ENCODE data around the gene SDC4.

DNA sequence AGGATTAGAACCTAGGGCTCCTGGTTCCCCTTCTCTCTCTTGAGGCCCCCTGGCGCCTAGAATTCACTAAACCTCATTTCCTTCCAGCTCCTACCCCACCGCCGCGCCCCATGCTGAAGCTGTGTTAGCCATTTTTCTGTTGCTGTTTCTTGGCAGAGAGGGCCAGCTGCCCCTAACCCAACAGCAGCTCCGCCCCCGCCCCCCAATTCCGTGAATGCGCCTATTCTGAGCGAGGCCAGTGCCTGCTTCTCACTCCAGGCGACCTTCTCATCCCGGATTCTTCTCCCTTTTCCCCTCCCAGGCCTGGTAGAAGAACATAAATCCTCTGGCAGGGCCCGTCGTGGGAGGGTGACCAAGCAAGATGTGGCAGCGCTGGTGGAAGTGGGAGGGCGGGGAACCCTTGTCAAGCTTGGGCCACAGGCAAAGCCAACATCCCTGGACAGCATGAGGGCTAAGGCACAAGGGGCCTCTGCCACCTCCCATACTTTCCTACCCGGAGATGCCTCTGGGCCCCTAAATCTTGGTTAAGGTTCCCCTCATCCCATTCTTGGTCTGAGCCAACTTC lies 41.1 kb downstream of the SDC4 start:
- TF ChIP-seq, protein P1, sequence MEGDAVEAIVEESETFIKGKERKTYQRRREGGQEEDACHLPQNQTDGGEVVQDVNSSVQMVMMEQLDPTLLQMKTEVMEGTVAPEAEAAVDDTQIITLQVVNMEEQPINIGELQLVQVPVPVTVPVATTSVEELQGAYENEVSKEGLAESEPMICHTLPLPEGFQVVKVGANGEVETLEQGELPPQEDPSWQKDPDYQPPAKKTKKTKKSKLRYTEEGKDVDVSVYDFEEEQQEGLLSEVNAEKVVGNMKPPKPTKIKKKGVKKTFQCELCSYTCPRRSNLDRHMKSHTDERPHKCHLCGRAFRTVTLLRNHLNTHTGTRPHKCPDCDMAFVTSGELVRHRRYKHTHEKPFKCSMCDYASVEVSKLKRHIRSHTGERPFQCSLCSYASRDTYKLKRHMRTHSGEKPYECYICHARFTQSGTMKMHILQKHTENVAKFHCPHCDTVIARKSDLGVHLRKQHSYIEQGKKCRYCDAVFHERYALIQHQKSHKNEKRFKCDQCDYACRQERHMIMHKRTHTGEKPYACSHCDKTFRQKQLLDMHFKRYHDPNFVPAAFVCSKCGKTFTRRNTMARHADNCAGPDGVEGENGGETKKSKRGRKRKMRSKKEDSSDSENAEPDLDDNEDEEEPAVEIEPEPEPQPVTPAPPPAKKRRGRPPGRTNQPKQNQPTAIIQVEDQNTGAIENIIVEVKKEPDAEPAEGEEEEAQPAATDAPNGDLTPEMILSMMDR (conservative IDR thresholded peaks at IDR 0.05; ENCODE audit: low read depth in 2 of 2): no peak
- TF ChIP-seq CREB1 (CRISPR knock-in tag; IDR thresholded peaks at IDR 0.05; ENCODE audit: low read depth) (no peak), POLR2AphosphoS5 (IDR thresholded peaks at IDR 0.05; ENCODE audit: low read depth) (no peak), STAT1 (IDR thresholded peaks at IDR 0.05; ENCODE audit: unreplicated experiment) (no peak)
- TF ChIP-seq, protein P2, sequence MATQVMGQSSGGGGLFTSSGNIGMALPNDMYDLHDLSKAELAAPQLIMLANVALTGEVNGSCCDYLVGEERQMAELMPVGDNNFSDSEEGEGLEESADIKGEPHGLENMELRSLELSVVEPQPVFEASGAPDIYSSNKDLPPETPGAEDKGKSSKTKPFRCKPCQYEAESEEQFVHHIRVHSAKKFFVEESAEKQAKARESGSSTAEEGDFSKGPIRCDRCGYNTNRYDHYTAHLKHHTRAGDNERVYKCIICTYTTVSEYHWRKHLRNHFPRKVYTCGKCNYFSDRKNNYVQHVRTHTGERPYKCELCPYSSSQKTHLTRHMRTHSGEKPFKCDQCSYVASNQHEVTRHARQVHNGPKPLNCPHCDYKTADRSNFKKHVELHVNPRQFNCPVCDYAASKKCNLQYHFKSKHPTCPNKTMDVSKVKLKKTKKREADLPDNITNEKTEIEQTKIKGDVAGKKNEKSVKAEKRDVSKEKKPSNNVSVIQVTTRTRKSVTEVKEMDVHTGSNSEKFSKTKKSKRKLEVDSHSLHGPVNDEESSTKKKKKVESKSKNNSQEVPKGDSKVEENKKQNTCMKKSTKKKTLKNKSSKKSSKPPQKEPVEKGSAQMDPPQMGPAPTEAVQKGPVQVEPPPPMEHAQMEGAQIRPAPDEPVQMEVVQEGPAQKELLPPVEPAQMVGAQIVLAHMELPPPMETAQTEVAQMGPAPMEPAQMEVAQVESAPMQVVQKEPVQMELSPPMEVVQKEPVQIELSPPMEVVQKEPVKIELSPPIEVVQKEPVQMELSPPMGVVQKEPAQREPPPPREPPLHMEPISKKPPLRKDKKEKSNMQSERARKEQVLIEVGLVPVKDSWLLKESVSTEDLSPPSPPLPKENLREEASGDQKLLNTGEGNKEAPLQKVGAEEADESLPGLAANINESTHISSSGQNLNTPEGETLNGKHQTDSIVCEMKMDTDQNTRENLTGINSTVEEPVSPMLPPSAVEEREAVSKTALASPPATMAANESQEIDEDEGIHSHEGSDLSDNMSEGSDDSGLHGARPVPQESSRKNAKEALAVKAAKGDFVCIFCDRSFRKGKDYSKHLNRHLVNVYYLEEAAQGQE (IDR thresholded peaks at IDR 0.05; ENCODE audit: unreplicated experiment): no peak
